Duodenal mucosa (tissue), 2 donors: Measurements from ENCODE around the gene DCLRE1B.

Experiments used
- H3K27ac ChIP-seq: one replicate; pipeline ENCODE4 v1.7.0; 2013; ENCODE audit warnings: low read depth, low read length
- H3K27me3 ChIP-seq, 2 donors: one replicate each; pipeline ENCODE4 v1.7.0; 2013; ENCODE audit warnings: low read length in 2 of 2, control low read depth in 1 of 2; ENCODE audit not compliant: insufficient read depth in 2 of 2, control insufficient read depth in 1 of 2
- H3K36me3 ChIP-seq, 2 donors: one replicate each; pipeline ENCODE4 v1.7.0; 2013; ENCODE audit warnings: low read length in 2 of 2, control low read depth in 1 of 2; ENCODE audit not compliant: insufficient read depth in 2 of 2, control insufficient read depth in 1 of 2
- H3K4me1 ChIP-seq, 2 donors: one replicate each; pipeline ENCODE4 v1.7.0; 2013; ENCODE audit warnings: low read length in 2 of 2, control low read depth in 1 of 2; ENCODE audit not compliant: insufficient read depth in 2 of 2, control insufficient read depth in 1 of 2
- H3K4me3 ChIP-seq, 2 donors: one replicate each; pipeline ENCODE4 v1.7.0; 2013; ENCODE audit warnings: low read length in 2 of 2, low read depth in 1 of 2
- H3K9ac ChIP-seq, 2 donors: one replicate each; pipeline ENCODE4 v1.7.0; 2013; ENCODE audit warnings: low read length in 2 of 2, low read depth in 1 of 2
- H3K9me3 ChIP-seq, 2 donors: one replicate each; pipeline ENCODE4 v1.7.0; 2013; ENCODE audit warnings: low read length in 2 of 2, control low read depth in 1 of 2; ENCODE audit not compliant: control insufficient read depth in 1 of 2

DCLRE1B gene

GRCh38 chr1:113904674-113905434 is at the start of gene DCLRE1B, which contains the start of gene AP4B1:
TSS of gene DCLRE1B (plus strand) at chr1:113905326. CDS start at chr1:113905587, 261 bp downstream.
TSS of gene AP4B1 (minus strand) at chr1:113904799. CDS start at chr1:113904717, 82 bp downstream.
- H3K36me3 ChIP-seq = peaks cover 0 to 30% of the 10 kb centered on the region in 2 donors
- H3K9me3 ChIP-seq = no peaks in the 10 kb centered on the region
- peak within 1 kb of the TSS; percentile 89 to 96 for H3K4me3 ChIP-seq
- H3K9ac ChIP-seq = peak within 1 kb of the TSS; percentile 96 to 98
- H3K27ac ChIP-seq = peak within 1 kb of the TSS; percentile 83
- peaks cover 41 to 44% of the 10 kb centered on the region in 2 donors for H3K4me1 ChIP-seq
- H3K27me3 ChIP-seq = no peaks in the 10 kb centered on the region

GRCh38 chr1:113855630-113856400 is 49.3 kb upstream of the DCLRE1B start:
- Histone ChIP-seq H3K36me3 (peaks cover 0 to 8% of the 10 kb centered on the region in 2 donors), H3K4me3 (no peak overlapping the region), H3K9me3 (no peaks in the 10 kb centered on the region), H3K4me1 (peaks cover 8 to 12% of the 10 kb centered on the region in 2 donors), H3K27ac (no peak overlapping the region), H3K9ac (no peak overlapping the region), H3K27me3 (no peaks in the 10 kb centered on the region)

GRCh38 chr1:113856401-113856790 is 48.7 kb upstream of the DCLRE1B start:
- peaks cover 8 to 13% of the 10 kb centered on the region in 2 donors for H3K4me1 ChIP-seq
- H3K27me3 ChIP-seq = no peaks in the 10 kb centered on the region
- H3K27ac ChIP-seq = no peak overlapping the region
- H3K36me3 ChIP-seq = peaks cover 0 to 8% of the 10 kb centered on the region in 2 donors
- no peak overlapping the region for H3K4me3 ChIP-seq
- H3K9me3 ChIP-seq = no peaks in the 10 kb centered on the region
- H3K9ac ChIP-seq = no peak overlapping the region

GRCh38 chr1:113857776-113858175 is 47.4 kb upstream of the DCLRE1B start:
- Histone ChIP-seq H3K4me1 (peaks cover 8 to 13% of the 10 kb centered on the region in 2 donors), H3K27ac (no peak overlapping the region), H3K9me3 (no peaks in the 10 kb centered on the region), H3K9ac (no peak overlapping the region), H3K36me3 (peaks cover 0 to 12% of the 10 kb centered on the region in 2 donors), H3K4me3 (no peak overlapping the region), H3K27me3 (no peaks in the 10 kb centered on the region)

GRCh38 chr1:113858418-113858817 is 46.7 kb upstream of the DCLRE1B start:
- peaks cover 8 to 13% of the 10 kb centered on the region in 2 donors for H3K4me1 ChIP-seq
- no peaks in the 10 kb centered on the region for H3K27me3 ChIP-seq
- peaks cover 0 to 13% of the 10 kb centered on the region in 2 donors for H3K36me3 ChIP-seq
- no peak overlapping the region for H3K9ac ChIP-seq
- H3K4me3 ChIP-seq = no peak overlapping the region
- no peak overlapping the region for H3K27ac ChIP-seq
- H3K9me3 ChIP-seq = no peaks in the 10 kb centered on the region

GRCh38 chr1:113858982-113859381 is 46.1 kb upstream of the DCLRE1B start:
- Histone ChIP-seq H3K36me3 (peaks cover 0 to 13% of the 10 kb centered on the region in 2 donors), H3K27me3 (no peaks in the 10 kb centered on the region), H3K4me3 (no peak overlapping the region), H3K4me1 (peaks cover 8 to 13% of the 10 kb centered on the region in 2 donors), H3K27ac (no peak overlapping the region), H3K9ac (no peak overlapping the region), H3K9me3 (no peaks in the 10 kb centered on the region)

- Histone ChIP-seq H3K4me1 (peaks cover 8 to 13% of the 10 kb centered on the region in 2 donors), H3K36me3 (peaks cover 0 to 10% of the 10 kb centered on the region in 2 donors), H3K9ac (no peak overlapping the region), H3K27ac (no peak overlapping the region), H3K4me3 (no peak overlapping the region), H3K27me3 (no peaks in the 10 kb centered on the region), H3K9me3 (no peaks in the 10 kb centered on the region)
Measured at GRCh38 chr1:113859478-113860175, 45.5 kb upstream of the DCLRE1B start.

GRCh38 chr1:113860891-113861290 is 44.2 kb upstream of the DCLRE1B start:
- no peak overlapping the region for H3K9ac ChIP-seq
- peaks cover 8 to 13% of the 10 kb centered on the region in 2 donors for H3K4me1 ChIP-seq
- H3K4me3 ChIP-seq = no peak overlapping the region
- H3K27ac ChIP-seq = no peak overlapping the region
- no peaks in the 10 kb centered on the region for H3K27me3 ChIP-seq
- H3K9me3 ChIP-seq = no peaks in the 10 kb centered on the region
- peaks cover 0 to 6% of the 10 kb centered on the region in 2 donors for H3K36me3 ChIP-seq

- H3K4me1 ChIP-seq = peaks cover 8 to 13% of the 10 kb centered on the region in 2 donors
- no peak overlapping the region for H3K4me3 ChIP-seq
- H3K27ac ChIP-seq = no peak overlapping the region
- H3K27me3 ChIP-seq = no peaks in the 10 kb centered on the region
- H3K36me3 ChIP-seq = peaks cover 0 to 6% of the 10 kb centered on the region in 2 donors
- H3K9me3 ChIP-seq = no peaks in the 10 kb centered on the region
- H3K9ac ChIP-seq = no peak overlapping the region
Measured at GRCh38 chr1:113861641-113862040, 43.5 kb upstream of the DCLRE1B start.
